Medulla oblongata (tissue), 1 donor: Measurements from ENCODE around the gene RRP1.

Experiments used
- DNase-seq: peaks from one replicate; pipeline ENCODE4 v3.0.0-alpha.2; 2015; ENCODE audit errors: extremely low spot score

Gene RRP1

GRCh38 chr21:43789276-43790009 lies at the start of gene RRP1:
RRP1 (plus strand) TSS chr21:43789577; CDS start chr21:43789630, 53 bp downstream.
- peak; percentile 95 for DNase-seq

GRCh38 chr21:43739621-43740435 lies 49.5 kb upstream of the RRP1 start:
- DNase-seq: no peak

- DNase-seq: peak; percentile 82
Measured at GRCh38 chr21:43740497-43741156, 48.8 kb upstream of the RRP1 start.

- no peak for DNase-seq
Measured at GRCh38 chr21:43741423-43742096, 47.8 kb upstream of the RRP1 start.

GRCh38 chr21:43743947-43744346 lies 45.4 kb upstream of the RRP1 start:
- DNase-seq: no peak

GRCh38 chr21:43744725-43745124 lies 44.7 kb upstream of the RRP1 start:
- DNase-seq: no peak

- no peak for DNase-seq
Measured at GRCh38 chr21:43745772-43746517, 43.4 kb upstream of the RRP1 start.

- no peak for DNase-seq
Measured at GRCh38 chr21:43748622-43749021, 40.8 kb upstream of the RRP1 start.

GRCh38 chr21:43749651-43750262 lies 39.6 kb upstream of the RRP1 start:
- no peak for DNase-seq

GRCh38 chr21:43750339-43751033 lies 38.9 kb upstream of the RRP1 start:
- no peak for DNase-seq

GRCh38 chr21:43751955-43752591 lies 37.3 kb upstream of the RRP1 start:
- no peak for DNase-seq

GRCh38 chr21:43752758-43753438 lies 36.5 kb upstream of the RRP1 start:
- DNase-seq: no peak

- no peak for DNase-seq
Measured at GRCh38 chr21:43753439-43753799, 36.0 kb upstream of the RRP1 start.

GRCh38 chr21:43754948-43755781 lies 34.2 kb upstream of the RRP1 start:
- no peak for DNase-seq

- no peak for DNase-seq
Measured at GRCh38 chr21:43755820-43756594, 33.4 kb upstream of the RRP1 start.

- DNase-seq: no peak
Measured at GRCh38 chr21:43757601-43758000, 31.8 kb upstream of the RRP1 start.

GRCh38 chr21:43758111-43758641 lies 31.2 kb upstream of the RRP1 start:
- peak; percentile 24 for DNase-seq
